ENCODE results near the gene SLX9. TPM values are rescaled to one million over a fixed set of nuclear protein-coding genes. Genes with fewer than 3 reads are reported as not detected.

SLX9 gene
- total RNA-seq, 1 experiment from 2014 or later: 74.3 TPM

DNA sequence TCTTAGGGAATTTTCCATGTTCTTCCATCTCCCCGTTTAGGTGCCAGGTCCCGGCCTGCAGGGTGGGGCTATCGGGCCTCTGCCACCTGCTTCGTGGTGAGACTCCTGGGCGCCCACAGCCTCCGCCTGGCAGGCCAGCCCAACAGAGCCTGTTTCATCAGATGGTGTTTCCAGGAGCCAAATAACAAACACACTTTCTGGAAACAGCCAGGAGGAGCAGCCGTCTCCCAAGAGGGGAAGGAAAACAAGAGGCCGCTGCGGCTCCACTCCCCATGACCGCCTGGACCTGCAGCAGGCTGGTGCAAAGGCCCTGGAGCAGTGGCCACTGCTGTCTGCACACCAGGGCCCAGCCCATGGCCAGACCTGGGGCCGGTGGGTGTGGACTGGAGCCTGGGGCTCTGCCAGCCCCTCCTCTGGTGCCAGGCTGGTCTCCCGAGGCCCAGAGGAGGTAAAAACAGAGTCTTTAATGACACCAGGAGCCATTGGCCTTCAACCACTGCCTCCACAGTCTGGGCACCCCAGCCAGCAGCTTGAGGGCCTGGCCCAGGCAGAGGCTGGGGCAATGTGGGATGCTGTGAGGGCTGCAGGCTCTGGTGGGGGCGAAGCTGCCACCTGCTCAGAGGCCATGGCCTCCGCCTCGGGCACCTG lies 55.0 kb downstream of the SLX9 start:
- Histone ChIP-seq H3K27me3 (ENCODE audit: insufficient read depth, low read length) (no peaks in the 10 kb centered on the region), H2BK12ac (ENCODE audit: insufficient read length, low read depth, low read length) (no peak overlapping the region), H2BK15ac (ENCODE audit: low read depth, low read length) (no peak overlapping the region), H2AFZ (ENCODE audit: low read length) (no peak overlapping the region), H3K23ac (ENCODE audit: insufficient read length, low read depth, low read length) (no peak overlapping the region), H2BK120ac (ENCODE audit: low read depth, low read length, poor library complexity, severe bottlenecking) (no peak overlapping the region), H3K9me3 (ENCODE audit: control insufficient read depth, low read depth, low read length) (no peaks in the 10 kb centered on the region), H2BK20ac (ENCODE audit: low read depth, low read length, poor library complexity, severe bottlenecking) (no peak overlapping the region), H3K23me2 (ENCODE audit: insufficient read length, low read depth, low read length, poor library complexity, severe bottlenecking) (no peaks in the 10 kb centered on the region), H3K79me1 (ENCODE audit: insufficient read depth, low read depth, low read length, poor library complexity, severe bottlenecking) (no peaks in the 10 kb centered on the region), H3K4ac (ENCODE audit: low read depth, low read length) (no peak overlapping the region), H3K9ac (ENCODE audit: extremely low read depth, insufficient read length, low read length) (no peak overlapping the region), H4K91ac (ENCODE audit: insufficient read length, low read depth, low read length) (no peak overlapping the region), H3T11ph (ENCODE audit: low read length) (no peak overlapping the region), H3K14ac (ENCODE audit: insufficient read depth, low read length) (peak overlapping the region; percentile 24; the same call in 1 of the 2 replicates), H4K5ac (ENCODE audit: insufficient read length, low read depth, low read length) (no peak overlapping the region), H2BK5ac (ENCODE audit: insufficient read length, low read length) (no peak overlapping the region), H3K79me2 (ENCODE audit: insufficient read depth, low read length) (no peaks in the 10 kb centered on the region), H3K56ac (ENCODE audit: insufficient read length, low read depth, low read length) (no peak overlapping the region), H3K4me1 (ENCODE audit: insufficient read depth, low read length) (no peaks in the 10 kb centered on the region), H3K18ac (ENCODE audit: insufficient read length, low read depth, low read length) (no peak overlapping the region), H3K27ac (ENCODE audit: insufficient read length, low read depth, low read length) (no peak overlapping the region), H2AK5ac (ENCODE audit: insufficient read length, low read length) (no peak overlapping the region), H4K20me1 (ENCODE audit: control insufficient read depth, insufficient read depth, insufficient read length) (no peaks in the 10 kb centered on the region), H3K4me2 (ENCODE audit: insufficient read depth, insufficient read length, low read length) (no peak overlapping the region), H4K8ac (replicated peaks; ENCODE audit: insufficient read length, low read depth, low read length) (no peak overlapping the region)
- H3K4me1 Mint-ChIP-seq: no peaks in the 10 kb centered on the region
- no peak overlapping the region for H3K4me3 Mint-ChIP-seq
- H3K9me3 Mint-ChIP-seq: no peaks in the 10 kb centered on the region
- no CpG with 5 or more reads among the region's 15 CpGs for WGBS (ENCODE audit: extremely low coverage, insufficient read length, low lambda C conversion rate)
- H3K36me3 Mint-ChIP-seq (ENCODE audit: insufficient read depth in 1 of 3, low read depth in 3 of 3): no peaks in the 10 kb centered on the region; a peak in 1 of 7 replicates
- H3K27me3 Mint-ChIP-seq (ENCODE audit: low read depth): peaks cover 3% of the 10 kb centered on the region
- TF ChIP-seq, protein P1, sequence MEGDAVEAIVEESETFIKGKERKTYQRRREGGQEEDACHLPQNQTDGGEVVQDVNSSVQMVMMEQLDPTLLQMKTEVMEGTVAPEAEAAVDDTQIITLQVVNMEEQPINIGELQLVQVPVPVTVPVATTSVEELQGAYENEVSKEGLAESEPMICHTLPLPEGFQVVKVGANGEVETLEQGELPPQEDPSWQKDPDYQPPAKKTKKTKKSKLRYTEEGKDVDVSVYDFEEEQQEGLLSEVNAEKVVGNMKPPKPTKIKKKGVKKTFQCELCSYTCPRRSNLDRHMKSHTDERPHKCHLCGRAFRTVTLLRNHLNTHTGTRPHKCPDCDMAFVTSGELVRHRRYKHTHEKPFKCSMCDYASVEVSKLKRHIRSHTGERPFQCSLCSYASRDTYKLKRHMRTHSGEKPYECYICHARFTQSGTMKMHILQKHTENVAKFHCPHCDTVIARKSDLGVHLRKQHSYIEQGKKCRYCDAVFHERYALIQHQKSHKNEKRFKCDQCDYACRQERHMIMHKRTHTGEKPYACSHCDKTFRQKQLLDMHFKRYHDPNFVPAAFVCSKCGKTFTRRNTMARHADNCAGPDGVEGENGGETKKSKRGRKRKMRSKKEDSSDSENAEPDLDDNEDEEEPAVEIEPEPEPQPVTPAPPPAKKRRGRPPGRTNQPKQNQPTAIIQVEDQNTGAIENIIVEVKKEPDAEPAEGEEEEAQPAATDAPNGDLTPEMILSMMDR (conservative IDR thresholded peaks at IDR 0.05): no peak
- DNase-seq: no peak
- 0 out of 7 replicates have a peak overlapping the region, but pooled peaks of 1 of the 3 experiments have one; percentile 76 for H3K27ac Mint-ChIP-seq
